Measurements from ENCODE around the gene CERT1. TPM values are rescaled to one million over a fixed set of nuclear protein-coding genes. Genes with fewer than 3 reads are reported as not detected.

CERT1 gene
- total RNA-seq, 1 experiment from 2014 or later, result 30.0 TPM

DNA sequence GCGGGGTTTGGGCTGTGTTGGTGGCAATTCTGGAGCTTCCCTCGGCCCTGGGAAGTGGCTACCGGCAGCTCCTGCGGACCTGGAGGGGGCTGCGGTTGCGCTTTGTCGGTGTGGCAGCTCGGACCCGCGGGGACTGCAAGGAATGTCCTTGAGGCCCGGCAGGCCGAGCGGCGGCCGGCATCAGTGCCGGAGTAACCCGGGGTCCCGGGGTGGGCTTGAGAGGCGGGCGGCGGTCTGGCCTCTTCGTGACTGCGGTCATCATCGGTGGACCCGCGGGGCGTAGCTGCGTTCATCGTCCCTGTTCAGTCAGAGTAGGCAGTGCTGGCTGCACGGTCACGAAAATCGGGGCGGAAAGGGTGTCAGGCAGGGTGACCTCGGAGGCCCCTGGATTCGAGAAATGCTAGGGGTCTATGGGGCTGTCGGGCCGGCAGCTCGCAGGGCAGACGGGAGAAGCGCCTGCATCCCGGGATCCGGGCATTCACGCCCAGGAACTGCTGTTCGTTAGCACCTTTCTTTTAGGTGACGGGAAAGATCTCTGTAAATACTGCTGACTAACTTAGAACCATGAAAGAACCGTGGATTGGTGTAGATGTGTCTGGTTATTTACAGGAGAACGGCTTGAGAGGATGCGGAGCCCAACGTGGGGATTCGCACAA, 173.9 kb downstream of the CERT1 start:
- Histone ChIP-seq H3K4me1 (ENCODE audit: insufficient read depth, low read length, poor library complexity, severe bottlenecking) (peaks cover 26% of the 10 kb centered on the region), H3K9me3 (ENCODE audit: low read depth, low read length, poor library complexity, severe bottlenecking) (no peaks in the 10 kb centered on the region), H3K36me3 (ENCODE audit: insufficient read depth, low read length, poor library complexity, severe bottlenecking) (peaks cover 15% of the 10 kb centered on the region), H3K27me3 (replicated peaks; ENCODE audit: insufficient read depth, low read depth, low read length, poor library complexity) (no peaks in the 10 kb centered on the region), H3K27ac (ENCODE audit: low read depth, low read length, poor library complexity, severe bottlenecking) (peak overlapping the region; percentile 88), H3K4me3 (ENCODE audit: low read depth, low read length, poor library complexity, severe bottlenecking) (peak overlapping the region; percentile 99)
- BruUV-seq (replicated peaks), result no TSS peak
- ChIA-PET POLR2A (ENCODE audit: low non-redundant PET) (interaction anchor here (0.6 to 0.7 kb wide), 4 partner anchors 196 to 518 kb away, joined by 3 to 16 read pairs (median 6); no protein-coding TSS in a partner anchor), CTCF (interaction anchor here (0.7 to 0.9 kb wide), 2 partner anchors 14 to 18 kb away, joined by 4 to 6 read pairs; no protein-coding TSS in a partner anchor)
- intact Hi-C loops (cut with micrococcal nuclease; ENCODE audit: unreplicated experiment), result loop anchor here (5.0 kb wide), 1 partner anchor 285 kb away; the partner anchor contains the start of gene GCNT4
- DNase-seq (ENCODE audit: low spot score), result peak; percentile 14
- TF ChIP-seq, protein P1, sequence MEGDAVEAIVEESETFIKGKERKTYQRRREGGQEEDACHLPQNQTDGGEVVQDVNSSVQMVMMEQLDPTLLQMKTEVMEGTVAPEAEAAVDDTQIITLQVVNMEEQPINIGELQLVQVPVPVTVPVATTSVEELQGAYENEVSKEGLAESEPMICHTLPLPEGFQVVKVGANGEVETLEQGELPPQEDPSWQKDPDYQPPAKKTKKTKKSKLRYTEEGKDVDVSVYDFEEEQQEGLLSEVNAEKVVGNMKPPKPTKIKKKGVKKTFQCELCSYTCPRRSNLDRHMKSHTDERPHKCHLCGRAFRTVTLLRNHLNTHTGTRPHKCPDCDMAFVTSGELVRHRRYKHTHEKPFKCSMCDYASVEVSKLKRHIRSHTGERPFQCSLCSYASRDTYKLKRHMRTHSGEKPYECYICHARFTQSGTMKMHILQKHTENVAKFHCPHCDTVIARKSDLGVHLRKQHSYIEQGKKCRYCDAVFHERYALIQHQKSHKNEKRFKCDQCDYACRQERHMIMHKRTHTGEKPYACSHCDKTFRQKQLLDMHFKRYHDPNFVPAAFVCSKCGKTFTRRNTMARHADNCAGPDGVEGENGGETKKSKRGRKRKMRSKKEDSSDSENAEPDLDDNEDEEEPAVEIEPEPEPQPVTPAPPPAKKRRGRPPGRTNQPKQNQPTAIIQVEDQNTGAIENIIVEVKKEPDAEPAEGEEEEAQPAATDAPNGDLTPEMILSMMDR (conservative IDR thresholded peaks at IDR 0.05; ENCODE audit: low read depth, low read length), result no peak
- TF ChIP-seq EZH2 (IDR thresholded peaks at IDR 0.05; ENCODE audit: borderline replicate concordance, low read depth, low read length, poor library complexity, severe bottlenecking), result no peak

DNA sequence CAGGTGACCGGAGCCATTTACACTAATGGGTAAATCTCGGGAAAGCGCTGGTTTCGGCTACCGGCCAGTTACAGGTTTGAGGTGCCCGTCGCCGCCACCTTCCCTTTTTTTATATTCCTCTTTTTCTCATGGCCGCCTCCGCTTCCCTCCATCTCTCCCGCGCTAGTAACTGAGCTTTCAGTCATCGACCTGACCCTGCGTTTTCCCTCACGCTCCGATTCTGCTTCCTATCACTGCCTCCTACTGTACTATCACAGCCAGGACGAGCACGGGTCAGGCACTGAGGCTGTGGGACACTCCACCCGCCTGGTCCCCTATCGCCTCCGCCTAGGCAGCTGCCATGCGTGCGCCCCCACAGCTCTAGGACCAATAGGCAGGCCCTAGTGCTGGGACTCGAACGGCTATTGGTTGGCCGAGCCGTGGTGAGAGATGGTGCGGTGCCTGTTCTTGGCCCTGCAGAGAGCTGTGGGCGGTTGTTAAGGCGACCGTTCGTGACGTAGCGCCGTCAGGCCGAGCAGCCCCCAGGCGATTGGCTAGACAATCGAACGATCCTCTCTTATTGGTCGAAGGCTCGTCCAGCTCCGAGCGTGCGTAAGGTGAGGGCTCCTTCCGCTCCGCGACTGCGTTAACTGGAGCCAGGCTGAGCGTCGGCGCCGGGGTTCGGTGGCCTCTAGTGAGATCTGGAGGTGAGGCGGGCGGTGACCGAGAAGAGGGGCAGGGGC, 174.7 kb downstream of the CERT1 start, which contains the start of gene HMGCR:
Gene HMGCR, plus strand, starts transcription at position 606 of the 722 bp plus-strand sequence. CDS start 5,386 bp downstream, outside the sequence.
- intact Hi-C loops (cut with micrococcal nuclease; ENCODE audit: unreplicated experiment), result loop anchor here (5.0 kb wide), 1 partner anchor 284 kb away; the partner anchor contains the start of gene GCNT4
- ChIA-PET POLR2A (ENCODE audit: low non-redundant PET) (interaction anchor here (0.6 to 0.7 kb wide), 6 partner anchors 27 to 519 kb away, joined by 3 to 19 read pairs (median 6); no protein-coding TSS in a partner anchor), CTCF (interaction anchor here (0.6 to 0.9 kb wide), 6 partner anchors 13 to 229 kb away, joined by 3 to 11 read pairs (median 4); no protein-coding TSS in a partner anchor)
- Histone ChIP-seq H3K4me3 (ENCODE audit: low read depth, low read length, poor library complexity, severe bottlenecking) (peak within 1 kb of the TSS; percentile 99), H3K4me1 (ENCODE audit: insufficient read depth, low read length, poor library complexity, severe bottlenecking) (peaks cover 26% of the 10 kb centered on the region), H3K9me3 (ENCODE audit: low read depth, low read length, poor library complexity, severe bottlenecking) (no peaks in the 10 kb centered on the region), H3K27me3 (replicated peaks; ENCODE audit: insufficient read depth, low read depth, low read length, poor library complexity) (no peaks in the 10 kb centered on the region), H3K27ac (ENCODE audit: low read depth, low read length, poor library complexity, severe bottlenecking) (peak within 1 kb of the TSS; percentile 88), H3K36me3 (ENCODE audit: insufficient read depth, low read length, poor library complexity, severe bottlenecking) (peaks cover 8% of the 10 kb centered on the region)
- no peak for TF ChIP-seq EZH2 (IDR thresholded peaks at IDR 0.05; ENCODE audit: borderline replicate concordance, low read depth, low read length, poor library complexity, severe bottlenecking)
- TF ChIP-seq, protein P1 (conservative IDR thresholded peaks at IDR 0.05; ENCODE audit: low read depth, low read length), result no peak; the same call in 1 of the 2 replicates
- no TSS peak for BruUV-seq (replicated peaks)
- DNase-seq (ENCODE audit: low spot score), result peak; percentile 99

DNA sequence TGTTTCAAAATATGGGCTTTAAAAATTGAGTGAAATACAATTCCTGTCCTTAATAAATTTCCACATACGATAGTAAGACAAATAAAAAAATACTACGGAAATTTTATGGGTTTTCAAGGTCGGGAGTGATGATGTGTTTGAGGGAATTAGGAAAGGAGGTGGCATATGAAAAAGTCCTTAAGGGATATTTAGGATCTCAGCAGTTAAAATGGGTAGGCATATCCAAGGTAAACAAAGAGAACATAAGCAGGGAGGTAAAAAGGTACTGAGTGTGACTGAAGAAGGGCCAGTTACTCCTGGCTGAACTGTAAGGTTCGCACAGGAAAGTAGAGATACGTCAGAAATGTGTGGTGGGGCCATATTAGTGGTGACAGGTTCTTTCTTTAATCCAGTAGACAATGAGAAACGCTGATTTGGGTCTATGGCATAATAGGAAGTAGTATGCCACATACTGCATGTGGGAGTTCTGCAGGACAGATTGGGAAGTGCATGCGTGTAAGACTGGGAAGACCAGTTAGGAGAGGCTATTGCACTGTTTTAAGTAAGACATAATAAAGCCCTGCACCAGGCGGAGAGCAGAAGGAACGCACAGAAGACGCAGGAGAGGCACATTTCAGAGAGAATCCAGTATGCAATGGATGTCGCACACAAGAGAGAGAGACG, 175.3 kb downstream of the CERT1 start:
- DNase-seq (ENCODE audit: low spot score), result peak; percentile 88
- Histone ChIP-seq H3K4me1 (ENCODE audit: insufficient read depth, low read length, poor library complexity, severe bottlenecking) (peaks cover 20% of the 10 kb centered on the region), H3K36me3 (ENCODE audit: insufficient read depth, low read length, poor library complexity, severe bottlenecking) (peaks cover 7% of the 10 kb centered on the region), H3K27ac (ENCODE audit: low read depth, low read length, poor library complexity, severe bottlenecking) (peak overlapping the region; percentile 88), H3K9me3 (ENCODE audit: low read depth, low read length, poor library complexity, severe bottlenecking) (no peaks in the 10 kb centered on the region), H3K4me3 (ENCODE audit: low read depth, low read length, poor library complexity, severe bottlenecking) (peak overlapping the region; percentile 99), H3K27me3 (replicated peaks; ENCODE audit: insufficient read depth, low read depth, low read length, poor library complexity) (no peaks in the 10 kb centered on the region)
- no peak for TF ChIP-seq EZH2 (IDR thresholded peaks at IDR 0.05; ENCODE audit: borderline replicate concordance, low read depth, low read length, poor library complexity, severe bottlenecking)
- TF ChIP-seq, protein P1 (conservative IDR thresholded peaks at IDR 0.05; ENCODE audit: low read depth, low read length), result no peak; the same call in 1 of the 2 replicates
- ChIA-PET CTCF (interaction anchor here (0.6 kb wide), 2 partner anchors 40 to 101 kb away, joined by 3 to 11 read pairs; no protein-coding TSS in a partner anchor), POLR2A (ENCODE audit: low non-redundant PET) (no interaction called here)
- intact Hi-C loops (cut with micrococcal nuclease; ENCODE audit: unreplicated experiment), result loop anchor here (5.0 kb wide), 1 partner anchor 284 kb away; the partner anchor contains the start of gene GCNT4
- BruUV-seq (replicated peaks), result TSS peak; percentile 98
